Measurements from ENCODE around the gene RACGAP1.
"Not testable (repeated sequence)": the region's sequence is repeated elsewhere in the genome, so short reads cannot be mapped to it uniquely, and the experiment has no call there.

RACGAP1 gene

GRCh38 chr12:49990273-49990672 is 35.0 kb downstream of the RACGAP1 start:
- no CpG with 5 or more reads among the region's 4 CpGs for WGBS, 2 donors (ENCODE audit: extremely low coverage in 2 of 2, insufficient read length in 2 of 2, insufficient replicate concordance in 1 of 2)
- Histone ChIP-seq H3K4me1 (ENCODE audit: control insufficient read depth in 2 of 2, insufficient read depth in 1 of 2, low read depth in 1 of 2, low read length in 2 of 2) (no peaks in the 10 kb centered on the region), H3K18ac (ENCODE audit: low read length) (no peak overlapping the region), H3K23ac (ENCODE audit: low read depth, low read length, poor library complexity) (no peak overlapping the region), H3K9me3 (replicated peaks in 1 of 2; ENCODE audit: control insufficient read depth in 2 of 2, insufficient read depth in 1 of 2, low read depth in 1 of 2, low read length in 2 of 2) (no peaks in the 10 kb centered on the region), H3K4me2 (ENCODE audit: insufficient read depth, low read length, poor library complexity, severe bottlenecking) (no peak overlapping the region), H2BK5ac (ENCODE audit: low read length) (no peak overlapping the region), H3K79me1 (ENCODE audit: low read depth, low read length) (no peaks in the 10 kb centered on the region), H4K91ac (ENCODE audit: low read depth, low read length, poor library complexity) (no peak overlapping the region), H2BK12ac (ENCODE audit: low read length) (no peak overlapping the region), H2AK5ac (ENCODE audit: low read depth, low read length) (no peak overlapping the region), H2BK15ac (ENCODE audit: low read length) (no peak overlapping the region), H3K27me3 (ENCODE audit: control insufficient read depth in 3 of 3, insufficient read depth in 3 of 3, low read depth in 1 of 3, low read length in 3 of 3) (no peaks in the 10 kb centered on the region), H3K4ac (ENCODE audit: low read length) (no peak overlapping the region), H3K27ac (replicated peaks; ENCODE audit: low read length) (no peak overlapping the region), H3K4me3 (ENCODE audit: low read length in 2 of 2) (no peak overlapping the region), H3K14ac (ENCODE audit: low read length) (no peak overlapping the region), H2AFZ (ENCODE audit: low read length) (no peak overlapping the region), H3K9ac (ENCODE audit: low read depth, low read length, poor library complexity) (no peak overlapping the region), H4K8ac (ENCODE audit: low read depth, low read length) (no peak overlapping the region), H3K36me3 (replicated peaks in 1 of 2; ENCODE audit: control insufficient read depth in 2 of 2, insufficient read depth in 2 of 2, low read length in 2 of 2) (peaks cover 37 to 96% of the 10 kb centered on the region in 2 donors), H2BK120ac (ENCODE audit: low read depth, low read length) (no peak overlapping the region)
- no peak for DNase-seq (ENCODE audit: low spot score)

- H3K27me3 ChIP-seq (ENCODE audit: control insufficient read depth in 3 of 3, insufficient read depth in 3 of 3, low read depth in 1 of 3, low read length in 3 of 3); H3K9ac ChIP-seq (ENCODE audit: low read depth, low read length, poor library complexity); H2BK5ac ChIP-seq (ENCODE audit: low read length); H3K9me3 ChIP-seq (replicated peaks in 1 of 2; ENCODE audit: control insufficient read depth in 2 of 2, insufficient read depth in 1 of 2, low read depth in 1 of 2, low read length in 2 of 2); H4K91ac ChIP-seq (ENCODE audit: low read depth, low read length, poor library complexity); H3K18ac ChIP-seq (ENCODE audit: low read length); H3K27ac ChIP-seq (replicated peaks; ENCODE audit: low read length); H2BK15ac ChIP-seq (ENCODE audit: low read length); H2BK120ac ChIP-seq (ENCODE audit: low read depth, low read length); H3K23ac ChIP-seq (ENCODE audit: low read depth, low read length, poor library complexity); H3K4me2 ChIP-seq (ENCODE audit: insufficient read depth, low read length, poor library complexity, severe bottlenecking); H3K4me3 ChIP-seq (ENCODE audit: low read length in 2 of 2); DNase-seq (ENCODE audit: low spot score); H4K8ac ChIP-seq (ENCODE audit: low read depth, low read length); H3K4me1 ChIP-seq (ENCODE audit: control insufficient read depth in 2 of 2, insufficient read depth in 1 of 2, low read depth in 1 of 2, low read length in 2 of 2); H3K4ac ChIP-seq (ENCODE audit: low read length); H3K79me1 ChIP-seq (ENCODE audit: low read depth, low read length); H2AFZ ChIP-seq (ENCODE audit: low read length); H3K14ac ChIP-seq (ENCODE audit: low read length); H2BK12ac ChIP-seq (ENCODE audit: low read length); H2AK5ac ChIP-seq (ENCODE audit: low read depth, low read length): not testable (repeated sequence)
- peaks cover 39 to 90% of the 10 kb centered on the region in 2 donors for H3K36me3 ChIP-seq (replicated peaks in 1 of 2; ENCODE audit: control insufficient read depth in 2 of 2, insufficient read depth in 2 of 2, low read length in 2 of 2)
- no CpG with 5 or more reads among the region's 2 CpGs for WGBS, 2 donors (ENCODE audit: extremely low coverage in 2 of 2, insufficient read length in 2 of 2, insufficient replicate concordance in 1 of 2)
These were observed 35.9 kb downstream of the RACGAP1 start for GRCh38 chr12:49989400-49989799.

GRCh38 chr12:49987625-49988303 is 37.5 kb downstream of the RACGAP1 start:
- Histone ChIP-seq H3K36me3 (replicated peaks in 1 of 2; ENCODE audit: control insufficient read depth in 2 of 2, insufficient read depth in 2 of 2, low read length in 2 of 2) (peaks cover 27 to 78% of the 10 kb centered on the region in 2 donors), H3K18ac (ENCODE audit: low read length) (no peak overlapping the region), H2BK5ac (ENCODE audit: low read length) (no peak overlapping the region), H3K23ac (ENCODE audit: low read depth, low read length, poor library complexity) (no peak overlapping the region), H3K27me3 (ENCODE audit: control insufficient read depth in 3 of 3, insufficient read depth in 3 of 3, low read depth in 1 of 3, low read length in 3 of 3) (no peaks in the 10 kb centered on the region), H2AK5ac (ENCODE audit: low read depth, low read length) (no peak overlapping the region), H4K91ac (ENCODE audit: low read depth, low read length, poor library complexity) (no peak overlapping the region), H2AFZ (ENCODE audit: low read length) (no peak overlapping the region), H2BK12ac (ENCODE audit: low read length) (no peak overlapping the region), H4K8ac (ENCODE audit: low read depth, low read length) (no peak overlapping the region), H3K4me1 (ENCODE audit: control insufficient read depth in 2 of 2, insufficient read depth in 1 of 2, low read depth in 1 of 2, low read length in 2 of 2) (peaks cover 0 to 9% of the 10 kb centered on the region in 2 donors), H3K9ac (ENCODE audit: low read depth, low read length, poor library complexity) (no peak overlapping the region), H3K9me3 (replicated peaks in 1 of 2; ENCODE audit: control insufficient read depth in 2 of 2, insufficient read depth in 1 of 2, low read depth in 1 of 2, low read length in 2 of 2) (no peaks in the 10 kb centered on the region), H2BK15ac (ENCODE audit: low read length) (no peak overlapping the region), H3K27ac (replicated peaks; ENCODE audit: low read length) (no peak overlapping the region), H2BK120ac (ENCODE audit: low read depth, low read length) (no peak overlapping the region), H3K14ac (ENCODE audit: low read length) (no peak overlapping the region), H3K4me3 (ENCODE audit: low read length in 2 of 2) (no peak overlapping the region), H3K79me1 (ENCODE audit: low read depth, low read length) (no peaks in the 10 kb centered on the region), H3K4ac (ENCODE audit: low read length) (no peak overlapping the region), H3K4me2 (ENCODE audit: insufficient read depth, low read length, poor library complexity, severe bottlenecking) (no peak overlapping the region)
- no peak for DNase-seq (ENCODE audit: low spot score)
- WGBS, 2 donors (ENCODE audit: extremely low coverage in 2 of 2, insufficient read length in 2 of 2, insufficient replicate concordance in 1 of 2) = no CpG with 5 or more reads among the region's 4 CpGs

- H2BK12ac ChIP-seq (ENCODE audit: low read length); H3K79me1 ChIP-seq (ENCODE audit: low read depth, low read length); H3K9ac ChIP-seq (ENCODE audit: low read depth, low read length, poor library complexity); H2AK5ac ChIP-seq (ENCODE audit: low read depth, low read length); H3K14ac ChIP-seq (ENCODE audit: low read length); H3K4me1 ChIP-seq (ENCODE audit: control insufficient read depth in 2 of 2, insufficient read depth in 1 of 2, low read depth in 1 of 2, low read length in 2 of 2); H3K23ac ChIP-seq (ENCODE audit: low read depth, low read length, poor library complexity); H2BK15ac ChIP-seq (ENCODE audit: low read length); H4K91ac ChIP-seq (ENCODE audit: low read depth, low read length, poor library complexity); H3K9me3 ChIP-seq (replicated peaks in 1 of 2; ENCODE audit: control insufficient read depth in 2 of 2, insufficient read depth in 1 of 2, low read depth in 1 of 2, low read length in 2 of 2); H3K27me3 ChIP-seq (ENCODE audit: control insufficient read depth in 3 of 3, insufficient read depth in 3 of 3, low read depth in 1 of 3, low read length in 3 of 3); H3K4me2 ChIP-seq (ENCODE audit: insufficient read depth, low read length, poor library complexity, severe bottlenecking); H3K18ac ChIP-seq (ENCODE audit: low read length); H2AFZ ChIP-seq (ENCODE audit: low read length); DNase-seq (ENCODE audit: low spot score); H3K4ac ChIP-seq (ENCODE audit: low read length); H4K8ac ChIP-seq (ENCODE audit: low read depth, low read length); H3K4me3 ChIP-seq (ENCODE audit: low read length in 2 of 2); H3K27ac ChIP-seq (replicated peaks; ENCODE audit: low read length); H2BK120ac ChIP-seq (ENCODE audit: low read depth, low read length); H2BK5ac ChIP-seq (ENCODE audit: low read length): not testable (repeated sequence)
- WGBS, 2 donors (ENCODE audit: extremely low coverage in 2 of 2, insufficient read length in 2 of 2, insufficient replicate concordance in 1 of 2) = no CpG with 5 or more reads among the region's 3 CpGs
- peaks cover 19 to 65% of the 10 kb centered on the region in 2 donors for H3K36me3 ChIP-seq (replicated peaks in 1 of 2; ENCODE audit: control insufficient read depth in 2 of 2, insufficient read depth in 2 of 2, low read length in 2 of 2)
These were observed 38.8 kb downstream of the RACGAP1 start for GRCh38 chr12:49986476-49986875.
